Esophagus squamous epithelium (tissue), 5 donors: ENCODE measurements around the gene STXBP6. TPM values are rescaled to one million over a fixed set of nuclear protein-coding genes. Genes with fewer than 3 reads are reported as not detected.

Experiments
- DNase-seq: peaks from one replicate; lab custom pipeline; 2025; lab: John Stamatoyannopoulos, UW
- H3K27ac ChIP-seq, 4 donors: fragments of 200-600 bp; sonication (generic); one replicate each; pipeline ENCODE4 v1.5.1; 2016 to 2019; ENCODE audit warnings: mild to moderate bottlenecking in 1 of 4
- H3K27me3 ChIP-seq, 4 donors: fragments of 200-600 bp; sonication (generic); 1 replicate in 3 of 4; 2 replicates in 1 of 4; pipeline versions ENCODE4 v1.5.1 to v1.6.0; 2017 to 2021; ENCODE audit warnings: antibody characterized with exemption in 1 of 4
- H3K36me3 ChIP-seq, 3 donors: fragments of 200-600 bp; sonication (generic); one replicate each; pipeline ENCODE4 v1.5.1; 2016 to 2019
- H3K4me1 ChIP-seq, 3 donors: fragments of 200-600 bp; sonication (generic); one replicate each; pipeline ENCODE4 v1.5.1; 2017 to 2019
- H3K4me3 ChIP-seq, 4 donors: fragments of 200-600 bp; sonication (generic); 1 replicate in 3 of 4; 2 replicates in 1 of 4; pipeline ENCODE4 v1.5.1; 2016 to 2019; ENCODE audit warnings: mild to moderate bottlenecking in 2 of 4, moderate library complexity in 1 of 4
- H3K9me3 ChIP-seq, 3 donors: fragments of 200-600 bp; sonication (generic); one replicate each; pipeline ENCODE4 v1.5.1; 2016 to 2019
- POLR2A ChIP-seq, 4 donors: fragments of 450-650 bp; IDR thresholded peaks; one replicate each; pipeline ENCODE4 v1.6.1; 2017; ENCODE audit warnings: antibody characterized with exemption in 4 of 4, mild to moderate bottlenecking in 4 of 4, moderate library complexity in 3 of 4
- WGBS, 2 donors: methylation state at CpG; one replicate each; pipeline ENCODE4 v1.1.5; 2018; 5-methylcytosine and 5-hydroxymethylcytosine counted together
- intact Hi-C: fragments of 100-400 bp; cut with DNase I; formaldehyde crosslinking; loops from one replicate; pipeline ENCODE4 v1.15.0; 2022
- total RNA-seq, 4 donors: library from RNA; depleted of rRNA; stranded (reverse); fragments of >200 nt; gene quantifications; one replicate each; pipeline ENCODE4 v1.1.0, GENCODE V29; 2016
- TF ChIP-seq, protein P1 (sequence below), 6 experiments: fragments of 450-650 bp in 4 of 6; fragments of 200-600 bp in 2 of 6; sonication (generic) in 2 of 6; IDR thresholded peaks; one replicate each; pipeline ENCODE4 v1.5.1; 2016 to 2019; ENCODE audit warnings: antibody characterized with exemption in 6 of 6, mild to moderate bottlenecking in 4 of 6, moderate library complexity in 4 of 6
- donor health status: DM: yes; HTN: yes; CAD: no.

The STXBP6 gene
- total RNA-seq, 4 donors from 2014 or later: 1.2 to 9.7 (median 2.8) TPM

DNA sequence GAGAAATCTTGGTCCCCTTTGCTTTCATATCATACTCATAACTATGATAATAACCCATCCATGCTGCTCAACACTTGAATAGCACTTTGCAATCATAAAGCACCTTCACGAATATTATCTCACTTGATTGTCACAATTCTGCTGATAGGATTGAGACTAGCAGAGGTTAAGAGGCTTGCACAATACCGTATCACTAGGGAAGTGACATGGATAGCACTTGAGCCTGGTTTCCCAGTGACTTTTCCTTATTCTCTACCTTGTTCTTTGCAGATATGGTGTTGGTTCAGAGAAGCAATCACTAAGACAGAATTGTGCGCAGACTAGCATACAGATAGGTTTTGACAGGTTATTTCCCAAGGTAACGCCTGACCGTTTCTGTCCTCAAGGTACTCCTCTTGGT, 229.3 kb downstream of the STXBP6 start:
- TF ChIP-seq POLR2A (IDR thresholded peaks at IDR 0.05): no peak
- TF ChIP-seq, protein P1, sequence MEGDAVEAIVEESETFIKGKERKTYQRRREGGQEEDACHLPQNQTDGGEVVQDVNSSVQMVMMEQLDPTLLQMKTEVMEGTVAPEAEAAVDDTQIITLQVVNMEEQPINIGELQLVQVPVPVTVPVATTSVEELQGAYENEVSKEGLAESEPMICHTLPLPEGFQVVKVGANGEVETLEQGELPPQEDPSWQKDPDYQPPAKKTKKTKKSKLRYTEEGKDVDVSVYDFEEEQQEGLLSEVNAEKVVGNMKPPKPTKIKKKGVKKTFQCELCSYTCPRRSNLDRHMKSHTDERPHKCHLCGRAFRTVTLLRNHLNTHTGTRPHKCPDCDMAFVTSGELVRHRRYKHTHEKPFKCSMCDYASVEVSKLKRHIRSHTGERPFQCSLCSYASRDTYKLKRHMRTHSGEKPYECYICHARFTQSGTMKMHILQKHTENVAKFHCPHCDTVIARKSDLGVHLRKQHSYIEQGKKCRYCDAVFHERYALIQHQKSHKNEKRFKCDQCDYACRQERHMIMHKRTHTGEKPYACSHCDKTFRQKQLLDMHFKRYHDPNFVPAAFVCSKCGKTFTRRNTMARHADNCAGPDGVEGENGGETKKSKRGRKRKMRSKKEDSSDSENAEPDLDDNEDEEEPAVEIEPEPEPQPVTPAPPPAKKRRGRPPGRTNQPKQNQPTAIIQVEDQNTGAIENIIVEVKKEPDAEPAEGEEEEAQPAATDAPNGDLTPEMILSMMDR (IDR thresholded peaks at IDR 0.05): no peak
- Histone ChIP-seq H3K4me1 (peaks cover 0 to 21% (median 0%) of the 10 kb centered on the region in 3 donors), H3K4me3 (no peak overlapping the region), H3K27ac (no peak overlapping the region), H3K36me3 (no peaks in the 10 kb centered on the region), H3K9me3 (no peaks in the 10 kb centered on the region), H3K27me3 (no peaks in the 10 kb centered on the region)
- intact Hi-C loops: no loop called here
- DNase-seq: no peak
- 82 to 99% methylated on average over 4 to 5 of the region's 5 CpGs for whole genome bisulfite sequencing, 2 donors

GRCh38 chr14:24818823-24819341, 231.1 kb downstream of the STXBP6 start:
- H3K27ac ChIP-seq: no peak overlapping the region
- no peaks in the 10 kb centered on the region for H3K36me3 ChIP-seq
- TF ChIP-seq POLR2A (IDR thresholded peaks at IDR 0.05): no peak
- TF ChIP-seq, protein P1 (IDR thresholded peaks at IDR 0.05): no peak
- 85 to 89% methylated on average over 13 of the region's 13 CpGs for WGBS, 2 donors
- H3K4me1 ChIP-seq: peaks cover 0 to 23% (median 0%) of the 10 kb centered on the region in 3 donors
- no peak for DNase-seq
- H3K9me3 ChIP-seq: no peaks in the 10 kb centered on the region
- no peaks in the 10 kb centered on the region for H3K27me3 ChIP-seq
- intact Hi-C loops: no loop called here
- no peak overlapping the region for H3K4me3 ChIP-seq

DNA sequence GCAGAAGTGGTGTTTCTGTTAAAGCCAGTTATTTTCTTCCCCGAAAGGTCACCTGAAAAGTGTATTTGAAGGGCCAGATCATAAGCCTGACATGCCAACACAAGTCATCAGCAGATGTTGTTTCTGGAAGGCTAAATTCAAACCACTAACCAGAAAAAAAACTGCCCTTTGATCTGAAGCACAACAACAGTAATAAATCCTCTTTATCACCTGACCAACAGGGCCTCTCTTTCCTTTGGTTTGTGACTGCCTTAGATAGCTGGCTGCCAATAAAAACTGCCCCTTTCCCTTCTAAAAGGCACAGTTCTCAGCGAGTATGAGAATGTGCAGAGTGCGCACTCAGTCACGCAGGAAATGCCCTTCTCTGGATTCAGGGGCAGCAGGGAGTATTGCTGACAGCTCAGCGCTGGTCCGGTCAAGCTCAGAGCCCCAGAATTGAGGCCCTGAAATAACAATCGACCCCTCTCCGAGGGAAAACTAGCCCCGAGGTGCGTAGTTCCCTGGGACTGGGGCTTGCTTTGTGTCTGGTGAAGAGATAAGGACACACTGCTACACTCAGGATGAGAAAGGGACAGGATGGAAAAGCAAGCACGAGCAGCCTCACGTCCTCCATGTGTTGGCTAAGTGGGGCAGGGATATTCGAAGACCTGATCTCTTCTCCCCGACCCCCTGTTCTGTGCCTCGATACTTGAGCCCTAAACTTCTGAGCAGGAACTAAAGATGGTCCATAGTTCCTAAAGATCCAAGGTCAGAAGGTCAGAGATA, 231.7 kb downstream of the STXBP6 start:
- Histone ChIP-seq H3K9me3 (no peaks in the 10 kb centered on the region), H3K27me3 (no peaks in the 10 kb centered on the region), H3K36me3 (no peaks in the 10 kb centered on the region), H3K27ac (no peak overlapping the region), H3K4me1 (peaks cover 0 to 23% (median 0%) of the 10 kb centered on the region in 3 donors), H3K4me3 (no peak overlapping the region)
- WGBS, 2 donors: 62 to 81% methylated on average over 8 to 10 of the region's 15 CpGs
- TF ChIP-seq, protein P1 (IDR thresholded peaks at IDR 0.05): no peak
- TF ChIP-seq POLR2A (IDR thresholded peaks at IDR 0.05): no peak
- DNase-seq: no peak
- intact Hi-C loops: no loop called here

DNA sequence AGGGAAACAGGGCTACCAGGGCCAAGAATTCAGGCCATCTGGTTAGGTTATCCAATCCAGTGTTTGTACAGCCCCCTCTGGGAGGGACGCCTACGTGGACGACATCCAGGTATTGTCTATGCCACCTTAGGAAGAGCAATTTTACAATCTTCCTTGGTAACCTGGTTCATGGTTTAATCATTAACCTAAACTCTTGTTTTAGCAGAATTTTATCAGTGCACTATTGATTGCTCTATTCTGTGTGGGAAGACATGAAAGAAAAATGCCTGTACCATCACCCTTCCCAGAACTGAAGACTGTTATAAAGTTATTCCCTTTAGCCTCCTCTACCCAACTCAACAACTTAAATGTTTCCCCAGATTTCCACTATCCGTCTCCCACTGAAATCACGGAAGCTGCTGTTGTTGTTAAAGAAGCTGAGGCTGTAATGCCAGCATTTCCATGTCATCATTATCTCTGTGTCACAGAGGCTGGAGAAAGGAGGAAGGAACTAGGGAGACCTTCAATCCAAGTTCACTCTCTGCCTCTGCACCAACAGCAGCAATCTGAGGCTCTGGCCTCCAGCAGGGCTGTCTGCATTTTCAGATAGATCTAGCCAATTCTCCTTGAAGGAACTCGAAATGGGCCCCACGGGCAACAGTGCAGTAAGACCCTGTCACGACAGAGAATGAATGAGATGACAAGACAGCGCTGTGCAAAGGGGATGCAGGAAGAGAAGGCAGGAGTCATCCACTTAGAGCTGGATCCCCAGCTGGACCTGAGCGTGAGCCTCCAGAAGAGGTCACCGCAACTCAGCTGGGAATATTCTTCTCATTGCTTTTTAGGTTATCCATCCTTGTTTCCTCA, 232.5 kb downstream of the STXBP6 start:
- Histone ChIP-seq H3K36me3 (no peaks in the 10 kb centered on the region), H3K27ac (no peak overlapping the region), H3K4me1 (peaks cover 0 to 23% (median 0%) of the 10 kb centered on the region in 3 donors), H3K9me3 (no peaks in the 10 kb centered on the region), H3K27me3 (no peaks in the 10 kb centered on the region), H3K4me3 (no peak overlapping the region)
- intact Hi-C loops: no loop called here
- no peak for DNase-seq
- TF ChIP-seq, protein P1 (IDR thresholded peaks at IDR 0.05): no peak
- no peak for TF ChIP-seq POLR2A (IDR thresholded peaks at IDR 0.05)
- WGBS, 2 donors: 74 to 79% methylated on average over 11 of the region's 11 CpGs

GRCh38 chr14:24816929-24817211, 233.1 kb downstream of the STXBP6 start:
- Histone ChIP-seq H3K27me3 (no peaks in the 10 kb centered on the region), H3K4me3 (no peak overlapping the region), H3K4me1 (peaks cover 0 to 23% (median 0%) of the 10 kb centered on the region in 3 donors), H3K27ac (no peak overlapping the region), H3K36me3 (no peaks in the 10 kb centered on the region), H3K9me3 (no peaks in the 10 kb centered on the region)
- no peak for TF ChIP-seq POLR2A (IDR thresholded peaks at IDR 0.05)
- TF ChIP-seq, protein P1 (IDR thresholded peaks at IDR 0.05): no peak
- WGBS, 2 donors: 79 to 84% methylated on average over 3 of the region's 3 CpGs
- no peak for DNase-seq
- intact Hi-C loops: no loop called here
